Mammary epithelial cell (primary cell): ENCODE measurements around the gene WRAP73.
"Not testable (repeated sequence)": the region's sequence is repeated elsewhere in the genome, so short reads cannot be mapped to it uniquely, and the experiment has no call there.

Experiments
- CTCF ChIP-seq, 2 donors: IDR thresholded peaks in 1 of 2; conservative IDR thresholded peaks in 1 of 2; 2 replicates each; pipeline ENCODE4 v1.5.1; 2011 to 2012; ENCODE audit warnings: inconsistent platforms in 2 of 2, low read length in 2 of 2, mild to moderate bottlenecking in 2 of 2, control low read depth in 1 of 2, low read depth in 1 of 2; ENCODE audit not compliant: insufficient read depth in 1 of 2; ENCODE audit errors: extremely low read depth in 1 of 2
- EZH2 ChIP-seq: IDR thresholded peaks from 2 replicates; pipeline ENCODE4 v1.6.1; 2012; ENCODE audit warnings: low read length, inconsistent platforms, borderline replicate concordance

- not testable (repeated sequence) for TF ChIP-seq CTCF (conservative IDR thresholded peaks at IDR 0.05 in 1 of 2, IDR thresholded peaks at IDR 0.05 in 1 of 2; ENCODE audit: extremely low read depth in 1 of 2, insufficient read depth in 1 of 2, low read depth in 1 of 2, low read length in 2 of 2); EZH2
Measured at GRCh38 chr1:3585353-3585868, 64.5 kb downstream of the WRAP73 start.
